Glomerular visceral epithelial cell (primary cell): ENCODE results near the gene PKP4.
"Not testable (repeated sequence)": the region's sequence is repeated elsewhere in the genome, so short reads cannot be mapped to it uniquely, and the experiment has no call there.

ENCODE experiments used
- DNase-seq: peaks from one replicate; pipeline ENCODE4 v3.0.0-alpha.2; 2016; ENCODE audit errors: extremely low spot score

Gene PKP4

DNA sequence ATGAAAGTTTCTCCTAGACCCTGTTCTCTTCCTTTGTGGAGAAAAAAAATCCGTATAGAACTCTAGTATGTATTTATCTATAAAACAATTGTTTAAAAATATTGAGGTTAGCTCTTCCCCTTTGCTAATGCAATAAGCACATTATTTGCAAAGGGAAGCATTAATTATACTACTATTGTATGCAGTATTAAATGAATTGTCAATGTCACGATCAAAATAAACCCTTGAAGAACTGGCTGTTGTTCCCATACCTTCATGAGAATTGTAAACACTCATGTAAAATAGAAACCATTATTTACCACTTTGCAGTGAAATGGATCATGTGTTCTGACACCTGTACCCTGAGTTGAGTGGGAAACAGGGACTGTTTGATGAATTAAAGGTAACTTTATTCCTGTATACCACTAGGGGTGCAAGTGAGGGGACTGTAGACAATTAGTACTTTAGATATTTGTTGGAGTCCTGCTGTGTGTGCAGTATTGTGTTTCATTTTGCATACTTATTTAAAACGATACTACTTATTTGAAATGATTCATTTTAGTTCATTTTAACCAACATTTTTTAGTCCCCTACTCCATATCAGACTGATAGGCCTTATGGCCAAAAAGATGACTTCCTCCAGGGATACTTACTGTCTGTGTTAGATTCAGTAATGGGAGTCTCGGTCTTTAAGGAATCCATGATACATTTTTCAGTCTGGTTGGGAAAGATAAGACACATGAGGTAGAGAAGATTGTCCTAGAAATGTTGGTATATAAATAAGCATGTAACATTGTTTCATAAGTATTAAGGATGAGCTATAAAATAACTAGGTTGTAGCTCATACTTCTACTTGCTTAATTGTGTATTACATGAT is 7.9 kb downstream of the PKP4 start:
- peak; percentile 9 for DNase-seq

DNA sequence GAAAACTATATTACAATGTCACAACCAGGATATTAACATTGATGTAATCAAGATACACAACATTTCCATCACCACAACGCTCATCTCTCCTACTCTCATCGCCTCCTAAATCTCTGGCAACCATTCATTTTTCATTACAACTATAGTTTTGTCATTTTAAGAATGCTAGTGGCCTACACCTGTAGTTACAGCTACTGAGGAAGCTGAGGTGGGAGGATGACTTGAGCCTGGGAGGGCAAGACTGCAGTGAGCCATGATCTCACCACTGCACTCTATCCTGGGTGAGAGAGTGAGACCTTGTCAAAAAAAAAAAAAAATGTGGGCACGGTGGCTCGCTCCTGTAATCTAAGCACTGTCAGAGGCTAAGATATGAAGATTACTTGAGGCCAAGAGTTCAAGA is 10.5 kb downstream of the PKP4 start:
- DNase-seq: no peak

DNA sequence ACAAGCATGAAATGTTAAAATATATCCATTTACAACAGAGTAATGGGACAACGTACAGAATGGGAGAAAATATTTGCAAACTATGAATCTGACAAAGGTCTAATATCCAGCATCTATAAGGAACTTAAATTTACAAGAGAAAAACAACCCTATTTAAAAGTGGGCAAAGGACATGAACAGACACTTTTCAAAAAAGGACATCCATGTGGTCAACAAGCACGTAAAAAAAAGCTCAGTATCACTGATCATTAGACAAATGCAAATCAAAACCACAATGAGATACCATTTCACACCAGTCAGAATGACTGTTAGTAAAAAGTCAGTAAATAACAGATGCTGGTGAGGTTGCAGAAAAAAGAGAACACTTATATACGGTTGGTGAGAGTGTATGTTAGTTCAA is 16.1 kb downstream of the PKP4 start:
- not testable (repeated sequence) for DNase-seq

DNA sequence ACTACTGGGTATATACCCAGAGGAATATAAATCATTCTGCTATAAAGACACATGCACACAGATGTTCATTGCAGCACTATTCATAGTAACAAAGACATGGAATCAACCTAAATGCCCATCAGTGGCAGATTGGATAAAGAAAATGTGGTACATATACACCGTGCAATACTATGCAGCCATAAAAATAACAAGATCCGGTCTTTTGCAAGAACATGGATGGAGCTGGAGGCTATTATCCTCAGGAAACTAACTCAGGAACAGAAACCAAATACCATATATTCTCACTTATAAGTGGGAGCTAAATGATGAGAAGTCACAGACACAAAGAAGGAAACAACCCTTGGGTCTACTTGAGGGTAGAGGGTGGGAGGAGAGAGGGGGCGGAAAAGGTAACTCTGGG is 16.5 kb downstream of the PKP4 start:
- DNase-seq: not testable (repeated sequence)

DNA sequence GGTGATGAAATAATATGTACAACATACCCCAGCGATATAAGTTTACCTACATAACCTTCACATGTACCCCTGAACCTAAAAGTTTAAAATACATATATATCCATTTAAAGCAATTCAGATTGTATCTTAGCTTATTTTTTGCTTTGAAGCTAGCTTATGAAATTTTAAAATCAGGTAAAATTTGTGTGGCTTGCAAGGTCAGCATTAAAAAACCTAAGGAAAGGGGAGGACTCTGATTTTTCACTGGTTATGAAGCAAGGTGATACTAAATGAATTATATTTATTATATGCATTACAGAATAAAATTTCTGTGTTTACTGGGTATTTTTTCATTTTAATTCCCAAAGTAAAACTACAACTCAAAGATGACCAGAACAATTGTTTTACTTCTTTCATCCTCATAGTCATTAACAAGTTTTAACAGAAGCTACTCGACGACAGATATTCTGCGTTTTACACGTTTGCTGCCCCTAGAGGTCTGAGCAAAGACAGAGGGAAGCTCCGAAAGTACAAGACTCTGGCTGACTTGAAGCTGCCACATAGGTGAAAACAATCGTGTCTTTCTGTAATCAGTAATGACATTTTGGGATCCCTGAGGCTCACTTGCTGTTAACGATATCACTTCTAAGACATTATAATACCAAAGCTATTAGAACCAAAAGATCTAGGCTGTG is 17.1 kb downstream of the PKP4 start:
- no peak for DNase-seq

DNA sequence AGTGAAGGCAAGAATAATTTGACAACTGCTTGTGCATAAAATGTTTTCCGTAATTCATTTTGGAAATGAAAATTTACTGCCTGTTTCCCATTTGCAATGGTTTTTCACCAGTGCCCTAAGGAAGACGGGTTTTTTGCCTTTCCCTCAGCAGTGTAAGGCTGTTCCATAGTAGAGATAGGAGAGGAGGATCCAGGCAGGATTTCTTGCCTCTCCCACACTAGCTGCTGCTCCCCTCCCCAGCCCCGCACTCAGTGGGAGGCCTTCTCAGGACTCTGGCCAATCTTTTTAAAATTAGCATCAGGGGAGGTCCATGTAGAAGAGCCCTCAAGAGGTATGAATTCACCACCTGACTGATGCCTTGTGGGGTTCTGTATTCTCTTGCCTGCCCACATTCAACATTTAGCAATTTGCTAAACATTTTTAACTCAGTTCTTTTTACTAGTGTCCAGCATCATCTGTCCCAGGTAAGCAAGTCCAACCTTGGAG is 17.8 kb downstream of the PKP4 start:
- not testable (repeated sequence) for DNase-seq

DNA sequence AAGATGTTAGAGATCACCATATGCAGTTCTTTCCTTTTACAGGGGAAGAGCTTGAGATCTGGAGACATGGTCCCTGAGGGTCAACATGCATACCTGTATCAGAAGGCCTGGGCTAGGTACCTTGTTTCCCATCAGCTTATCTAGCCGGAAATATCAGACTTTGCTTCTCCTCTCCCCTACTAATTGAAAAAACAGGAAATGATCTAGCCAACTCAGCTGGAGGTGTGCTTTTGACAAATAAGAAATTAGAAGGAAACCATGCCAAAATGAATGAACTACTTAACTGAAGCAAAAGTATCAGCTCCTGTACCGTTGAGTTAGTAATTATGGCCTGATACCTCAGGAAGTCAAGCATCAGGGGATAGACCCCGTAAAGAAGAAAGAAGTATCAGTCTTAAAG is 20.4 kb downstream of the PKP4 start:
- DNase-seq: no peak

DNA sequence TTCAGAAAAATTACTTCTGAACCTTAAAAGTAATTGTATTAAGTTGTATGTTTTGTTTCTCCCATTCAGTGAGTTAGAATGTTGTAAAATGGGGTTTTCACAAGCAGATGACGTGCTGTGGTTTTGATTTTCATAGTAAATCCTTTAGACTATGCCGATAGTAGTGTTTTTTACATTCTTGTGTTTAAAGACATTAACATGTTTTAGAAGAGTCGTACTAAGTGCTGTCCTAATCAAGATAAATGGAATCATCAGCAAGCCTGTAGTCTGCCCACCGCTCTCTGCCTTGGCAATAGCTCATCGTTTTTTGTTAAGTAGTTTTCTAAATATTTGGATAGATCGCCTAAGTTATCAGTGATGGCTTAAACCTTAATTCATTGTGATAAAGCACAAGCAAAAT is 21.5 kb downstream of the PKP4 start:
- no peak for DNase-seq

DNA sequence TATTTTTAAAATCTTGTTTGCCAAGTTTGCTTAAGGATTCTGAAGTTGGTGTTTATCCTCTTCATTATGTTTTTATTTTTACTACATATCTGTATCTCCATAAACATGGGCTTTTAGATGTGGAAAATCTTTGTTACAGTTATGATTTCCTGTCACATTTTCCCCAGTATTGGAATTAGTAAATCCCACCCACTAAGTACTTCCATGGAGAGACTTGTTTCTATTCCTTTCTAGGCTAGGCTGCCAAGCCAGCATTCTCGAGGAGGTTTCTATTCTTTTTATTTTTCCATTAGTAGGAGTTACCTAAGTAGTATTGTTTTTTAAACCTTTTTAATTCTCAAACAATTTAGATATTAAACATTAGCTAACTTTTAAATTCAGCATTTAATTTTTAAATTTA is 22.1 kb downstream of the PKP4 start:
- DNase-seq: no peak

DNA sequence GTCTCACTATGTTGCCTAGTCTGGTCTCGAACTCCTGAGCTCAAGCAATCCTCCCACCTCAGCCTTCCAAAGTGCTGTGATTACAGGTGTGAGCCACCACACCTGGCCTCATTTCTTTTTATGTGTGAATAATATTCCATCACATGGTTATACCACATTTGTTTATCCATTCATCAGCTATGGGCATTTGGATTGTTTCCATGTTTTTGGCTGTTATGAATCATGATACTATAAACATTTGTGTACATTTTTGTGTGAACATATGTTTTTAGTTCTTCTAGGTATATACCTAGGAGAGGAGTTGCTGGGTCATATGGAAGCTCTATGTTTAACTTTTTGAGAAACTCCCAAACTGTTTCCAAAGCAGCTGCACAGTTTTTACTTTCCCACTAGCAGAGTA is 24.4 kb downstream of the PKP4 start:
- no peak for DNase-seq

DNA sequence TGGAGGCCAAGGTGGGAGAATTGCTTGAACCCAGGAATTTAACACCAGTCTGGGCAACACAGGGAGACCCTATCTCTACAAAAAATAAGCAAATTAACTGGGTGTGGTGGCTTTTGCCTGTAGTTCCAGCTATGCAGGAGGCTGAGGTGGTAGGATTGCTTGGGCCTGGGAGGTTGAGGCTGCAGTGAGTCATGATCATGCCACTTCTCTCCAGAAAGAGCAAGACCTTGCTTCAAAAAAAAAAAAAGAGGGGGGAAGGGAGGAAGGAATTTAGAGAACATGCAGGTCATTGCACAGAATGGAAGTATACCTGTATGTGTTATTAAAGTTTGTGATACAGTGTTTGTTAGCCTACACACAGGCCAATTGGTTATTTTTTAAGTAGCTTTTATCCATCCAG is 25.8 kb downstream of the PKP4 start:
- peak; percentile 56 for DNase-seq

DNA sequence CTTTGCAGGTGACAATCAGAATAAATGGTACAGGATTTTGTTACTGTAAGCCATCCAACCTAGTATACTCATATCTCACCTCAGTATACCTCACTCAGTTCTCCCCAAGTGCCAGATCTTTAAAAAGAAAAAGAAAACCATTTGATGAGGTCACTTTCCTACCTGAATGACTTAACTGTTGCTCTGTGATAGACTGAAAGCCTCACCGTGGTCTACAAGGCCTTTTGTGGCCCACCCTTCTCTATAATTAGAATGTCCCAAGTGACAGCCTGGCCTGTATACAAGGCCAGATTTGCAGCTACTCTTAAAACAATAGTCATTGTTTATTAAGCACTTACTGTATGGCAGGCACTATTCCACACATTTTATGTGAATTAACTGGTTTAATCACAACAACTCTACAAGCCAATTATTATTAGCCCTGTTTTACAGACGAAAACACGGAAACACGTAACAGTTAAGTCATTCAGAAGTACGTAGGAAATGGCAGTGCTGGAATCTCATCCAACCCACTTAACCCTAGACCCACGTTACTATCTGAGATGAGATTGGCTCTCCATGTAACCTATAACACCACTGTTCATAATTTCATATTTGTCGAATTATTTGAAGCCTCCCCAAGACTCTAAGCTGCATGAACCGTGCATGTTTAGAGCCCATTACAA is 28.3 kb downstream of the PKP4 start:
- DNase-seq: no peak

DNA sequence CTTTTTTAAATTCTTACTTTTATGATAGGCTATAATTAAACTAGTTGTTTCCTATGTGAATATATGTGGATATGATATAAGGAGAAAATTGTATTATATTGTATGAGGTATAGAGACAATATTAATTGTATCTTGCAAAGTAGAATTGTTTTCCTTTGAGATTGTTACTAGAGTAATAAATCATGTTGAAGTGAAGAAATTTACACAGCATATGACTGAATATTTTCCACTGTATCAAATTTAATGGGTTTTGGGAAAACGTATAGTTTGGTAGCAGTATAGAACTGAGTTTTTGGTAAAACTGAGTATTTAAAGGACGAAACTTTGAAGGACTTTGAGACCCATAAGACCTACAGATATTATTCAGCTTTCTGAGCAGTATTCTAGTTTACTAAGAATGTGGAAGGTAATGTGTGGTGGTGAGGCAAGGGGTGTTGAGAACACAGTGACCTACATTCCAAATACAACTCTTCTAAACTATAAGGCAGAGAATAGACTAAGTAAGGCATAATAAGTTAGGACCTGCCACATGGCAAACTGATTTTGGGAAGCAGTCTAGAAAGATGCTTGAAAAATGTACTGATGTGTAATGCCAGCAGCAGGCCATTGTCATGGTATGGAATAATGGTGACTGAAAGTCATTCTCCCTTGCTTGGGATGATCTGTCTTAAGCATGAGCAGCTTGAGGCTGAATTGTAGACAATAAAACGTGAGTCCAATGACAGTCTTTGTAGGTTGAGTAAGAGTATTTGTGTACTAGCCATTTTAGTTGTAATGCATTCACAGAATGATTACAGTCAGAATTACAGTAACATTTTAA is 29.6 kb downstream of the PKP4 start:
- DNase-seq: no peak

DNA sequence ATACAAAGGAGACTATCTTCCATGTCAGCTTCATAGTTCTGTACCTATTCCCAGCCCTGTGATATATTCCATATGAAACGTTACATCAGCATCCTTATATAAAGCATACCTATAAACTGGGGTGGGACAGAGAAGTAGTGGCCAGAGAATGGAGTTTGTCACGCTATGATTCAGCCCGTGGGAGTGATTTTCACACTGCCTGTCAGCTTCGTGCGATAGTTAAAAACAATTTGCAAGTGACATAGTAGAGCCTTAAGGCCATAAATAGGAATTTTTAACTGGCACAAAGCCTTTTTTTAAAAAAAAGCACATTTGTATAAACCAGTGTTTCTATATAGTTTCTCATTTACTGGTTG is 30.2 kb downstream of the PKP4 start:
- DNase-seq: no peak

DNA sequence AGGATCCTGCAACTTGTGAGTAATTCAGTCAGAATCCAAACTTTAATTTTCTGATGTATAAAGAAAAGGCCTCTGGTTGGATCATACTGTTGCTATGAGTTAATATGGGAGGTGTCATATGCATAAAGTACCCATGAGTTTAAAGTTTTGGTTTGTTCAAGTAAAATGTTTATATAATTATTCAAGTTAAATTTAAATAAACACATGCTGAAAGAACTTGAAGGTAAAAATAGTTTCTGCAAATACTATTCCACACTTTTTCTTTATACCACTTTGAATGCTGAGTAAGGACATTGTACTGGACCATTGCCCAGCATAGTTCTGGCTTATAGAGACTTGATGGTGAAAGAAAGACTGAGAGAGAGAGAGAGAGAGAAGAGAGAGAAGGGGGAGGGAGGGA is 30.7 kb downstream of the PKP4 start:
- DNase-seq: no peak

DNA sequence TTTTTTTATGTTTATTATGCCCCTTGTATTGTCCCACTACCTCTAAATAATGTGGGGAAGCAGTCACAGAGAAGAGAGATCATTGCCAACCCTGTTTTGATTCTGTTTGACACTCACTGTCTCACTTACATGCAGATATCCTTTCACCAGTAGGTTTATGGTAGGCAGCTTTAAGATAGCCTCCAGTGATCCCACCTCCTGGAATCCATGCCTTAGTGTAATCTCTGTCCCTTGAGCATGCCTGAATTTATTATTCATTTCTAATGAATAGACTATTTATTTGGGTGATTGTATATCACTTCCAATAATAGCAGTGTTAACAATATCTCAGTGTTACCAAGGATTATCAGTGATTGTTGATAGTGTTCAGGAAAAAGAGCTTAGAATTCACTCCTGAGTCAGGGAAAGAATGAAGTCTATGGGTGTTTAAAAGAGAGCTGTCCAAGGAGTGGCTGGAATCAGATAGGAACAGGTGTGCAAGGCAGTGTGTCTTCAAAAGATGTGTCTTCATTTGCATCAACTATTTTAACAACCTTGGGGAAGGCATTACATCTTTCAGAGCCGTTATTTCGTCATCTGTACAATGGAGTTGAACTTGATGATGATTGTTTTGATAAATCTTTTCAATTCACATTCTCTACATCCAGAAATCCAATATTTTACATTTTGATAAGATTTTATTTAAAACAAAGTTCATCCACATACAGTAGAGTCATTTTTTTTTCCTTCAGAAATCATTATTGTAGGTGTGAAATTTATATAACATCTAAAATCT is 31.9 kb downstream of the PKP4 start:
- DNase-seq: no peak

DNA sequence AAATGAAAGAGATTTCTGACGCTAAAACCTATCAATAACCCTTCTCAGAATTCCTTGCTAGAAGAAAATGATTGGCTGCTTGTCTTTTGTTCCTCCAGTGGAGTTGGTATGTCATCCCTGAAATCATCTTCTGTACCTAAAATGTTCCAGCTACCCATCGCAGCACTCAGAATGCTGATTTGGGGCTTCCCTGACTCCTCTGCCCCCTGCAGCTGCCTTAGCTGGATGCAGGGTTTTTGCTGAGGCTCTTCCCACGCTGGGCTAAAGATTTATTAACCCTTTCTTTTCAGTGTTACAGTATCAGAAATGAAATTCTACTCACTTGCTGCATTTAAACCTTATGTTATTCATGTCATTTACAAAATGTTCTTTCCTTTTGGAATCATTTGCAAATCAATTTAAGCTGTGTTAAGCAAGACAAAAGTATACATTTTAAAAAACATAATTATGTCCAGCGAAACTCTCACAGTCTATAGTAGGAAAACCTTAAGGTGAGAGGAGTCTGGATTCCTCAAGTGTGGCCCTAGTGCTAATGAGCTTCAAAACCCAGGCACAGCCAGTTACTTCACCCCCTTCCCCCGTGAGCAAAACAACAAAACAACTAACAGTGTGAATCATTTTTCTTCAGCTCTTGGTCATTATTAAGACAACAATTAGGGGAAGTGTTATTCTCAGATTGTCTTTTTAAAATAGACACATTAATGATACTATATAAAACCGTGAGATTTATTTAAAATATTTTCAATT is 32.8 kb downstream of the PKP4 start:
- DNase-seq: no peak

DNA sequence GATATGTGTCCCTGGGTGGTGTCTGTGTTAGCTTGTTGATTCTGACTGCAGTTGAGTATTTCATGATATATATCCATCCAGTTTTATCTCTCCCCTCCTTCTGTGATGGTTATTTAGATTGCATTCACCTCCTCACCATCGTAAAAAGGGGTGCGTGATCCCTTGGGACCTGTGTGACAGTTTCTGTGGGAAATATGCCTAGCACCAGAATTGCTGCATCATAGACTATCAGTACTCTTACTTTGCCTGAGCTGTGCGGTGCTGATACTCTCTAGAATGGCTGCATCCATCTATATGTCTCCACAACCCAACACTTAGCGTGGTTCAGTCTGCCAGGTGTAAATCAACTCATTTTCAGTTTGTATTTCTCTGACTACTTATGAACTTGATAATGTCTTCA is 34.3 kb downstream of the PKP4 start:
- no peak for DNase-seq

DNA sequence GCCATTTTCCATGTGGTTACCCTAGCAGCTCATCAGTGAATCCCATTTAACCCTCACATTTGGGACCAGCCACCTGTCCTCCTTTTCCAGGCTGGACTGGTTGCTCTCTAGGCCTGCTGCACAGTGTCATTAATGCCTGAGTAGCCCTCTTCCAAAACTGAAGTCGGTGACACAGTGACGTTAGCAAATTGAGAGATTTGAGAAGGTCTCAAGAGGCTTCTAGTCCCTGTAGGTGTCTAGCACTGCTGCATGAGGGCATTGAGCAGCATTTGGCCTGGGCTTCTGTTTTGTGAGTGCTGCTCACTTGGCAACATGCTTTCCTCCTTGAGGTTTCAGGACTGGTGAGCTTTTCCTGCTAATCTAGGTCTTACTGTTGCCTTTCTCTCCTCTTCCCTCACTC is 36.7 kb downstream of the PKP4 start:
- no peak for DNase-seq

DNA sequence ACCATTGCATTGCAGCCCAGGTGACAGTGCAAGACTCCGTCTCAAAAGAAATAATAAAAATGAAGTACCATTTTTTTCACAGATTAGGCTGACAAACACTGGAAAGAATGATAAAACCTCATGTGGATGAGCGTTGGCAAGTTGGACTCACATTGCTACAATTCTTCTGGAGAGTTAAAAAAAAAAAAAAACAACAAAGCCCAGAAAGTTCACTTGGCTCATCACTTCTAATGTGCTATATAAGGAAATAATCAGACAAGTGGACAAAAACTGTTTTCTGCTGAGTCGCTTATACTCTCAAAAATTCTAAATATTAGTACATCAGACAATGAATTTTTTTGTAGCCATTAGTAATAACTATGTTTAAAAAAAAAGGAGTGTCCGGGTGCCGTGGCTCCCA is 38.4 kb downstream of the PKP4 start:
- DNase-seq: no peak
